Measurements from ENCODE around the gene SHTN1.

SHTN1 gene

GRCh38 chr10:116984202-116984990 is 20.6 kb downstream of the SHTN1 start:
- DNase-seq: no peak

- no peak for DNase-seq
Measured at GRCh38 chr10:116980041-116980440, 24.9 kb downstream of the SHTN1 start.

- DNase-seq: no peak
Measured at GRCh38 chr10:116978901-116979300, 26.1 kb downstream of the SHTN1 start.

- peak; percentile 51 for DNase-seq
Measured at GRCh38 chr10:116974456-116975005, 30.5 kb downstream of the SHTN1 start.

GRCh38 chr10:116973946-116974455 is 31.0 kb downstream of the SHTN1 start:
- DNase-seq: no peak

- no peak for DNase-seq
Measured at GRCh38 chr10:116973371-116973905, 31.5 kb downstream of the SHTN1 start.

GRCh38 chr10:116972131-116972530 is 32.9 kb downstream of the SHTN1 start:
- no peak for DNase-seq

- no peak for DNase-seq
Measured at GRCh38 chr10:116970050-116970449, 34.9 kb downstream of the SHTN1 start.

GRCh38 chr10:116968331-116968730 is 36.7 kb downstream of the SHTN1 start:
- no peak for DNase-seq

- DNase-seq: peak; percentile 100
Measured at GRCh38 chr10:116961406-116962251, 43.4 kb downstream of the SHTN1 start.

- no peak for DNase-seq
Measured at GRCh38 chr10:116960066-116960776, 44.8 kb downstream of the SHTN1 start.

- DNase-seq: no peak
Measured at GRCh38 chr10:116952729-116953128, 52.3 kb downstream of the SHTN1 start.

GRCh38 chr10:116948530-116948870 is 56.5 kb downstream of the SHTN1 start:
- DNase-seq: no peak

GRCh38 chr10:116947841-116948529 is 57.0 kb downstream of the SHTN1 start:
- no peak for DNase-seq

GRCh38 chr10:116944911-116945310 is 60.1 kb downstream of the SHTN1 start:
- DNase-seq: no peak

GRCh38 chr10:116931806-116932205 is 73.2 kb downstream of the SHTN1 start:
- no peak for DNase-seq

GRCh38 chr10:116926426-116926825 is 78.6 kb downstream of the SHTN1 start:
- no peak for DNase-seq

- DNase-seq: no peak
Measured at GRCh38 chr10:116925056-116925455, 79.9 kb downstream of the SHTN1 start.

GRCh38 chr10:116919706-116920105 is 85.3 kb downstream of the SHTN1 start:
- DNase-seq: no peak

GRCh38 chr10:116919164-116919563 is 85.8 kb downstream of the SHTN1 start:
- no peak for DNase-seq

- no peak for DNase-seq
Measured at GRCh38 chr10:116918583-116918982, 86.4 kb downstream of the SHTN1 start.

- DNase-seq: no peak
Measured at GRCh38 chr10:116917481-116917880, 87.5 kb downstream of the SHTN1 start.

Measured in NCI-H1436 treated with DMSO at 0.1 percent for 48 hours (cell line).